Medulla oblongata (tissue), 1 donor: Measurements from ENCODE around the gene ICOSLG.
"Not testable (repeated sequence)": the region's sequence is repeated elsewhere in the genome, so short reads cannot be mapped to it uniquely, and the experiment has no call there.

Experiments used
- DNase-seq: peaks from one replicate; pipeline ENCODE4 v3.0.0-alpha.2; 2015; ENCODE audit errors: extremely low spot score

ICOSLG gene

DNA sequence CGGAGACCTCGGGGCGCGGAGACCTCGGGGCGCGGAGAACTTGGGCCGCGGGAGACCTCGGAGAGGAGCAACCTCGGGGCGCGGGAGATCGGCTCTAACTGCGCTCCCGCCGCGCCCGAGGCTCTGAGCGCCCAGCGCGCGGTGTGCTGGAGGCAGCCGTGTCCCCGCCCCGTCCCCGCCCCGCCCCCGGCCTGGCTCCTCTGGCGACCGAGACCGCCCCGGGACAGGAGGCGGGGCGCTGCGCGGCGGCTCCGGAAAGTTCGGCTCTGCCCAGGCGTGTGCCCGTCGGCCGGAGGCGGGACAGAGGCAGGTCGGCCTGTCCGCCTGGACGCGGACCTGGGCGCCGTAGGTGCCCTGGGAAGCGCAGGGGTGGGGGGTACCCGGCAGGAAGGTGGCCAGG lies at the start of gene ICOSLG:
Gene ICOSLG, minus strand, starts transcription at position 102 of the 400 bp plus-strand sequence. CDS start 126 bp downstream, outside the sequence.
- DNase-seq: not testable (repeated sequence)

DNA sequence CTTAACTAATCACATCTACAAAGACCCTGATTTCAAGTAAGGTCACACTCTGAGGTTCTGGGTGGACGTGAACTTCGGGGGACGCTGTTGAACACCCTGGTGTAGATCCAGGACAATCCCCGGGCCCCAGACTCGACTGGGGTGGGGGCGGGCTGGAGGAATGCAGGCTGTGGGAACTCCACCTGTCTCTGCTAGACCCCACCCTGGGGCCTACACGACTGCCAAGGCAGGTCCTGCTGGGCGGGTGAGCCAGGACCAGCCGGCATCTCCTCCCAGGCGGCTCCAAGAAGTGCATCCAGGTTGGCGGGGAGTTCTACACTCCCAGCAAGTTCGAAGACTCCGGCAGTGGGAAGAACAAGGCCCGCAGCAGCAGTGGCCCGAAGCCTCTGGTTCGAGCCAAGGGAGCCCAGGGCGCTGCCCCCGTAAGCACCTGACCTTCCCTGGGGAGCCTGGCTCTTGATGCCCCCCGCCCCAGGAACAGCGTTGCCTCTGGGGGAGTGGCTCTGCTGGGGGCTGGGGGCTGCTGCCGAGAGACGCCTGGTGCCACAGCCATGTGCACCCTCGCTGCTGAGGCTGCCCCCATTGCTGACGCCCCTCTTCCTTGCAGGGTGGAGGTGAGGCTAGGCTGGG lies 48.8 kb upstream of the ICOSLG start:
- no peak for DNase-seq

- no peak for DNase-seq
Observed at GRCh38 chr21:44288251-44289110, 47.7 kb upstream of the ICOSLG start.

DNA sequence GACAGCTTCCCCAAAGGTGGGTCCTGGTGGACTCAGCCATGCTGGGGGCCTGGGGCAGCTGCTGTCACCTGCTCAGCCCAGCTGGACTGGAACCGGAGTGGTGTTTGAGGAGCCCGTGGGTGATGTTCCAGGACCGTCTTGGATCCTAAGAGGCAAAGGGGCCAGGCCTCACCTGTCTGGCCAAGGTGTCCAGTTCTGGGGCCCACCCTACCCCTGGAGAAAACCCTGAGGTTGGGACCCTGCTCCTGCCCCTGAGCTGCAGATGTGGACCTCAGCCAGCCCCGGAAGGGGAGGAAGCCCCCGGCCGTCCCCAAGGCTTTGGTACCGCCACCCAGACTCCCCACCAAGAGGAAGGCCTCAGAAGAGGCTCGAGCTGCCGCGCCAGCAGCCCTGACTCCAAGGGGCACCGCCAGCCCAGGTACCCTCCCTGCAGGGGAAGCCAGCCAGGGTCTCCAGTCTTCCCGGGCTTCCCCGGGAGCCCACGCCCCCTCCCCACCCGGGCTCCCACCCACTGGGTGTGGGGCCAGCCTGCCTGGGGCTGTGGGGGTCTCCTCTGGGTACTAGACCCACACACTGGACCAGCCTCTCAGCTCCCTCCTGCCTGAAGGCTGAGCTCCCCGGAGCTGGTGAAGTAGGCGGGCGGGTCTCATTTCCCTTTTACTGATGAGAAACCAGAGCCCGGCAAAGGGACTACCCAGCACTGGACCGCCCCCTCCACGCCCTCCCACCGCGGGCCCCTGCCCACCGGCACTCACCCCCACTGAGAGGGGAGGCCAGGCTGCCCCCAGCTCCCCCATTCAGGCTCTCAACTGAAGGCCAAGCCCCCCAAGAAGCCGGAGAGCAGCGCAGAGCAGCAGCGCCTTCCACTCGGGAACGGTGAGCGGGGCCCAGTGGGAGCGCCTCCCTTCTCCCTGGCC lies 46.2 kb upstream of the ICOSLG start:
- DNase-seq: no peak

GRCh38 chr21:44286086-44286715 lies 45.5 kb upstream of the ICOSLG start:
- no peak for DNase-seq

DNA sequence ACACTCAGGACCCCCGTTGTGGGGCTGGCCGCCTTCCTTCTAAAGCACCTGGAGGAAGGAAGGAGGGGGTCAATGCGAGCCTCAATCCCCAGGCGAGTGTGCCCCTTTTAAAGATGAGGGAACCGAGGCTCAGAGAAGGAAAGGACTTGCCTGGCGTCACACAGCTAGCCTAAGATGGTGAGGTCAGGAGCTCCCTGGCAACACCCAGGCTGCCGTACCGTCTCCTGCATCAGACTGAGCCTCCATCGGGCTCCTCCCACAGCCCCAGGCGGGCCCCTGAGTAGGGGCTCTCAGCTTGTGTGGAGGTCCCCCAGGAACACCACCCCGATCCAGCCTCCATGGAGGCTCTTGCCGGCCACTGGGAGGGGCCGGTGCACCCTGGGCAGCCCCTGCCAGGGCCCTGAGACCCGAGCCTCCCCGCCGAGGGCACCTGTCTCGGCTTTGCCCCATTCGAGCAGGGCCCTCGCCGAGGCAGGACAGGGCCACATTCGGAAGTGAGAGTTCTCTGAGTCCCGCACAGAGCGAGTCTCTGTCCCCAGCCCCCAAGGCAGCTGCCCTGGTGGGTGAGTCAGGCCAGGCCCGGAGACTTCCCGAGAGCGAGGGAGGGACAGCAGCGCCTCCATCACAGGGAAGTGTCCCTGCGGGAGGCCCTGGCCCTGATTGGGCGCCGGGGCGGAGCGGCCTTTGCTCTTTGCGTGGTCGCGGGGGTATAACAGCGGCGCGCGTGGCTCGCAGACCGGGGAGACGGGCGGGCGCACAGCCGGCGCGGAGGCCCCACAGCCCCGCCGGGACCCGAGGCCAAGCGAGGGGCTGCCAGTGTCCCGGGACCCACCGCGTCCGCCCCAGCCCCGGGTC lies 44.6 kb upstream of the ICOSLG start, which contains the start of gene AIRE:
Gene AIRE, plus strand, starts transcription at position 739 of the 855 bp plus-strand sequence. CDS start 131 bp downstream, outside the sequence.
- no peak for DNase-seq

- DNase-seq: no peak
Observed at GRCh38 chr21:44283948-44284347, 43.2 kb upstream of the ICOSLG start.

DNA sequence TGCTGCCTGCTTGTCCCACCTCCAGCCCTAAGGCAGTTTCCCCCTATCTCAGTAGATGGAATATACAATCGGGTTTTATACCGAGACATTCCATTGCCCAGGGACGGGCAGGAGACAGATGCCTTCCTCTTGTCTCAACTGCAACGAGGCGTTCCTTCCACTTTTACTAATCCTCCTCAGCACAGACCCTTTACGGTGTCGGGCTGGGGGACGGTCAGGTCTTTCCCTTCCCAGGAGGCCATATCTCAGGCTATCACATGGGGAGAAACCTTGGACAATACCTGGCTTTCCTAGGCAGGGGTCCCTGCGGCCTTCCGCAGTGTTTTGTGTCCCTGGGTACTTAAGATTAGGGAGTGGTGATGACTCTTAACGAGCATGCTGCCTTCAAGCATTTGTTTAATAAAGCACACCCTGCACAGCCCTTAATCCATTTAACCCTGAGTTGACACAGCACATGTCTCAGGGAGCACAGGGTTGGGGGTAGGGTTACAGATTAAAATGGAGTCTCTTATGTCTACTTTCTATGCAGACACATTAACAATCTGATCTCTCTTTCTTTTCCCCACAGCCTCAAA lies 42.6 kb upstream of the ICOSLG start:
- DNase-seq: not testable (repeated sequence)

GRCh38 chr21:44282370-44282769 lies 41.6 kb upstream of the ICOSLG start:
- no peak for DNase-seq

- no peak for DNase-seq
Observed at GRCh38 chr21:44281801-44282200, 41.1 kb upstream of the ICOSLG start.

- DNase-seq: no peak
Observed at GRCh38 chr21:44279354-44280260, 38.9 kb upstream of the ICOSLG start.

DNA sequence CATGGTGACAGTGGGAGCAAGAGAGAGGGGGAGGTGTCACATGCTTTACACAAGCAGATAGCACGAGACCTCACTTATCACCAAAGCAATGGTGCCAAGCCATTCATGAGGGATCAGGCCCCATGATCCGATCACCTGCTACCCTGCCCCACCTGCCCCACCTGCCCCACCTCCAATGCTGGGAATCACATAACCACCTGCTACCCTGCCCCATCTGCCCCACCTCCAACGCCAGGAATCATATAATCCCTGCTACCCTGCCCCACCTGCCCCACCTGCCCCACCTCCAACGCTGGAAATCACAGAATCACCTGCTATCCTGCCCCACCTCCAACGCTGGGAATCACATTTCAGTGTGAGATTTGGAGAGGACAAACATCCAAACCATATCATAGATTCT lies 34.3 kb upstream of the ICOSLG start:
- DNase-seq: no peak

DNA sequence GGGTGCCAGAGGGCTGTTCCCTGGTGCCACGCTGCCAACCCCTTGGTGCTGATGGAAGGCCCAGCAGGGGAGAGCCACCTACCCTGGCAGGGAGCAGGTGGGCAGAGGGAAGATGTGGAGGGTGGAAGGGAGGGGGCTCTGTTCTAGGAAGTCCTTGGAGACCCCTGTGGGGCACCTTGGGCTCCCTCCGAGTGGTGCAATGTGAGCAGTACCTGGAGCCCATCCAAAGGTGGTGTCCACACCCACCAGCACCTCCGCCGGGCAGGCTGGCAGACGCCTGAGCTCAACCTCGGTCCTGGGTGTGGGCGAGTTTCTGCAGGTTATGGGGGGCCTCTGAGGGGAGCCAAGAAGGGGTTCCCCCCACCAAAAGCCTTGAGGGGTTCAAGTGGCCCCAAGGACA lies 32.3 kb upstream of the ICOSLG start:
- no peak for DNase-seq

- DNase-seq: no peak
Observed at GRCh38 chr21:44272284-44272858, 31.6 kb upstream of the ICOSLG start.

DNA sequence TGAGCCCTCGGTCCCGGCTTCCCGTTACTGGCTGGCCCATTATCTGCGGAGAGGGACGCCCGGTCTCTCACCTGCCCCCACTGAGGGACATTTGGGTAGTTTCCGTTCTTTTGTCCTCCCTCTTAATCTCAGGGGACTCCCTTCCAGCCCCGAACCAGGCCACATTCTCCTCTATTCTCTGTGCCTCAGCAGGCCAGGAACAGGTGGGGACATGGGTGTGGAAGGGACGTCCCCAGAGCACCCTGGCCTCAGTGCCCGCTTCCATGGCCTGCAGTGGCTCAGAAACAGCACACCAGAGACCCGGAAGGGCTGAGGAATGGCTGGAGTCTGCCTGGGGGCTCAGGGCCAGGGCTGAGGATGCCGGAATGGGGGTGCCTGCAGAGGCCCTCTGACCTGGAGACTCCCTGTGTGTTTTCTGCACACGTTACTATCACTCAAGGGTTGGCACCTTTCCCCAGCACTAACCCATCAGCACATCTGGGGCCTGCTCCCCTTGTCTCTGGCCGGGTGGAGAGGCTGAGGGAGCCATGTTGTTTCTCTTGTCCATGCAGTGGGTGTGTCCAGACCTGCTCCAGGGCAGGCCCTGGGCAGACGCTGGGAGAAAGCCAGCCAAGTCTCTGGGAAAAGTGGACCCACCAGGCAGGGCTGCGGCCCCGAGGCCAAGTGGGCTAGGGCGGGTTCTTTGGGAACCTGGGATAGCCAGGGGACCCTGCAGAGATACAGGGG lies 31.0 kb upstream of the ICOSLG start:
- DNase-seq: no peak

- DNase-seq: no peak
Observed at GRCh38 chr21:44269090-44269489, 28.3 kb upstream of the ICOSLG start.

DNA sequence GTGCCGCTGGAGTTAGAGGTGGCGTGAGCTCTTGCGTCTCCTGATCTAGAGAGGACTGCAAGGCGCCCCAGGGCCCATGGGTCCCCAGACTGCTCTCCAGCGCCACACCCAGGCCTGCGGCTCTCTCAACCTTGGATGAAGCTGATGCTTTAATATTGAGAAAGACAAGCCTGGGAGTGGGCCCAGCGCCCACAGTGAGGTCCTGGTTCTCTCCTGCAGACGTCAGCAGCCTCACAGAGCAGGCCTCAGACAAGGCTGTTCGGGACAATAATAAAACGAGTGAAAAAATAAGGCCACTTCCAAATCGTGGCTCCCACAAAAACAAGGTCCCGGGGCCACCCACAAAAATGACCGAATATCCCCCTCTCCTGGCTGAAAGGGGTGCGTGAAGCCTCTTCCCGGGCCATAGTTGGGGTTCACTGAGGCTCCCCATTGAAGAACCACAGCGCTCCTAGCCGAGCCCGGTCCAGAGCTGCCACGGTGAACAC lies 27.0 kb upstream of the ICOSLG start:
- DNase-seq: peak; percentile 6

GRCh38 chr21:44265734-44266270 lies 25.1 kb upstream of the ICOSLG start:
- DNase-seq: no peak
